Measurements from ENCODE around the gene FHIT. TPM values are rescaled to one million over a fixed set of nuclear protein-coding genes. Genes with fewer than 3 reads are reported as not detected.

The FHIT gene
- total and polyA plus RNA-seq, 7 donors, result 2.4 to 10.2 (median 6.1) TPM

GRCh38 chr3:60182697-60183096 is 1068.6 kb downstream of the FHIT start:
- WGBS, 2 donors, result 68 to 78% methylated on average over 1 of the region's 1 CpG
- TF ChIP-seq CTCF (IDR thresholded peaks at IDR 0.05), result no peak
- no peak for TF ChIP-seq POLR2AphosphoS5 (IDR thresholded peaks at IDR 0.05)
- no peak for TF ChIP-seq POLR2A (IDR thresholded peaks at IDR 0.05)
- TF ChIP-seq EP300 (IDR thresholded peaks at IDR 0.05), result no peak
- Histone ChIP-seq H3K4me1 (no peaks in the 10 kb centered on the region), H3K27ac (no peak overlapping the region), H3K9me3 (no peaks in the 10 kb centered on the region), H3K27me3 (no peaks in the 10 kb centered on the region), H3K36me3 (no peaks in the 10 kb centered on the region), H3K4me3 (no peak overlapping the region)
- intact Hi-C loops (cut with DNase I), result no loop called here
- DNase-seq, result no peak

DNA sequence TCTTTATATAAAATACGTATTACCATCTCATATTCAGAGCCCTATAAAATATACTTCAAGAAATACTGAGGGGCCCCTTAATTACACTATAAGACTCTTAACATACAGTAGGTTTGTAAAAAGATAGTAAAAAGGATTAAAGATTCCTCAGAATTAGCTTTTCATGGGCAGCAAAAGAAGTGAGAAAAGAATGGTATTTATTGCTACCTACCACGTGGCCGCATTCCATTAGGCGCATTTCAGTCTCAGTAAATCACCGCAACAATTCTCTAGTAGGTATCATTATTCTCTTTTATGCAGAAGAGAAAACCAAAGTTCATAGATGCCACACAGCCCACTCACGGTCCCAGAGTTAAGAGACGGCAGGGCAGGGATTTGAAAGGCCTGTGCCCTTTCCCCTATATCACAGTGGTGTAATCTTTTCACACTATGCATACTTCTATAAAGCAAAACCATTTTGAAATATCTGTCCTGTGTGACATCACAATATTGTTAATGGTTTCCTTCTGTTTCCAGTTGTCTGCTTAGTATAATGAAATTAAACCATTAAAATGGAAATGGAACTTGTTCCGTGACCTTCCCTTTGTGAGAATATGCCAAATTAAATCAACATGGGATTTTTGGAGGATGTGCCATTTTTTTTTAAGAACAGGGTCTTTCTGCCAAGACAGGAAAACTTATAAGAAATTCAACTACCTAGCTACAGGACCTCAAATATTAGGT is 1072.2 kb downstream of the FHIT start:
- WGBS, 2 donors, result 94 to 96% methylated on average over 8 of the region's 8 CpGs
- H3K4me3 ChIP-seq, result no peak overlapping the region
- no peak for DNase-seq
- intact Hi-C loops (cut with DNase I), result no loop called here
- no peaks in the 10 kb centered on the region for H3K9me3 ChIP-seq
- no peaks in the 10 kb centered on the region for H3K36me3 ChIP-seq
- H3K27ac ChIP-seq, result no peak overlapping the region
- no peaks in the 10 kb centered on the region for H3K27me3 ChIP-seq
- TF ChIP-seq EP300 (IDR thresholded peaks at IDR 0.05) (no peak), POLR2A (IDR thresholded peaks at IDR 0.05) (no peak), POLR2AphosphoS5 (IDR thresholded peaks at IDR 0.05) (no peak), CTCF (IDR thresholded peaks at IDR 0.05) (no peak)
- no peaks in the 10 kb centered on the region for H3K4me1 ChIP-seq

GRCh38 chr3:60177726-60178125 is 1073.5 kb downstream of the FHIT start:
- 92 to 94% methylated on average over 2 of the region's 2 CpGs for WGBS, 2 donors
- intact Hi-C loops (cut with DNase I), result no loop called here
- Histone ChIP-seq H3K4me3 (no peak overlapping the region), H3K9me3 (no peaks in the 10 kb centered on the region), H3K27me3 (no peaks in the 10 kb centered on the region), H3K36me3 (no peaks in the 10 kb centered on the region), H3K27ac (no peak overlapping the region), H3K4me1 (no peaks in the 10 kb centered on the region)
- no peak for TF ChIP-seq POLR2AphosphoS5 (IDR thresholded peaks at IDR 0.05)
- no peak for TF ChIP-seq POLR2A (IDR thresholded peaks at IDR 0.05)
- DNase-seq, result no peak

DNA sequence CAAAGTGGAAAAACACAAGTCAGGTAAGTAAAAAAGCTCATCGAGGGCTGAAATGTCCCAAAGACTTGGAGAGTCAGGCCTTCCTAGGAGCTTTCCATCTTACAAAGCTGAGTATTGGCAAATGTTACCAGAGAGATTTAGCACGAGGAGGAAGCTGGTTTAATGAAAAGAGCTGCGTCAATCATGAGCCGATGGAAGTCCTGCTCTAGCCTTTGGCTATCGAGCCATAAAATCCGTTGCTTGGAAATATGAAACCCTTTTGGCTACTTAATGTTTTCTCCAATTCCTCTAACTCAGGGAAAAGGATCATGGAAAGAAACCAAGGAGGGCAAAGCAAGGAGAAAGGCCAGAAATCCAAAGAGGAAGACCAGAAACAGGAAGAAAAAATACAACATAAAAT is 1074.6 kb downstream of the FHIT start:
- Histone ChIP-seq H3K9me3 (no peaks in the 10 kb centered on the region), H3K4me3 (no peak overlapping the region), H3K4me1 (no peaks in the 10 kb centered on the region), H3K27ac (no peak overlapping the region), H3K36me3 (no peaks in the 10 kb centered on the region), H3K27me3 (no peaks in the 10 kb centered on the region)
- DNase-seq, result no peak
- 91 to 93% methylated on average over 6 of the region's 6 CpGs for WGBS, 2 donors
- intact Hi-C loops (cut with DNase I), result no loop called here
- TF ChIP-seq EP300 (IDR thresholded peaks at IDR 0.05) (no peak), CTCF (IDR thresholded peaks at IDR 0.05) (no peak), POLR2A (IDR thresholded peaks at IDR 0.05) (no peak), POLR2AphosphoS5 (IDR thresholded peaks at IDR 0.05) (no peak)

DNA sequence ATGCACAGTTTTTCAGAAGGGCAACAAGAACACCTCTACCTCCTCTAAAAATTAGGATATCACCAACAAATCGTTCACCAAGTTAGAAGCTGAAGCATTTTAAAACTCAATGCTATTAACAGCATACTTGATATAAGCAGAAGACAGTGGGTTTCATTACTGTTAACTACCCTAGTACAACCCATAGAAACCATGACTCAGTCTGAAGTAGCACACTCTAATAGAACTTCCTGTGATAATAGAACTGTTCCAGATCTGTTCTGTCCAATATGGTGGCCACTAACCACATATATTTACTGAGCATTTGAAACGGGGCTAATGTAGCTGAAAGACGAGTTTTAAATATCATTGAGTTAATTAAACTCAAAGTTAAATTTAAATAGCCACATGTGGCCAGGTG is 1075.6 kb downstream of the FHIT start:
- no peaks in the 10 kb centered on the region for H3K9me3 ChIP-seq
- WGBS, 2 donors, result 89 to 90% methylated on average over 3 of the region's 3 CpGs
- H3K27ac ChIP-seq, result no peak overlapping the region
- TF ChIP-seq CTCF (IDR thresholded peaks at IDR 0.05) (no peak), POLR2AphosphoS5 (IDR thresholded peaks at IDR 0.05) (no peak), EP300 (IDR thresholded peaks at IDR 0.05) (no peak), POLR2A (IDR thresholded peaks at IDR 0.05) (no peak)
- H3K27me3 ChIP-seq, result no peaks in the 10 kb centered on the region
- DNase-seq, result no peak
- no peaks in the 10 kb centered on the region for H3K4me1 ChIP-seq
- H3K36me3 ChIP-seq, result no peaks in the 10 kb centered on the region
- intact Hi-C loops (cut with DNase I), result no loop called here
- H3K4me3 ChIP-seq, result no peak overlapping the region
